8988T (cell line): Measurements from ENCODE around the gene NUP98.
"Not testable (repeated sequence)": the region's sequence is repeated elsewhere in the genome, so short reads cannot be mapped to it uniquely, and the experiment has no call there.

ENCODE experiments used
- DNase-seq: peaks from one replicate; pipeline ENCODE4 v3.0.0; 2011

NUP98 gene

GRCh38 chr11:3825473-3826154 is 28.3 kb upstream of the NUP98 start:
- DNase-seq, result no peak

GRCh38 chr11:3824714-3825472 is 27.5 kb upstream of the NUP98 start:
- DNase-seq, result peak; percentile 92

GRCh38 chr11:3823762-3824506 is 26.6 kb upstream of the NUP98 start:
- DNase-seq, result no peak

- no peak for DNase-seq
These were observed 25.9 kb upstream of the NUP98 start for GRCh38 chr11:3823303-3823702.

GRCh38 chr11:3822312-3822711 is 25.0 kb upstream of the NUP98 start:
- no peak for DNase-seq

- DNase-seq, result no peak
These were observed 23.6 kb upstream of the NUP98 start for GRCh38 chr11:3820971-3821370.

GRCh38 chr11:3817181-3817800 is 19.9 kb upstream of the NUP98 start:
- no peak for DNase-seq

- no peak for DNase-seq
These were observed 19.3 kb upstream of the NUP98 start for GRCh38 chr11:3816673-3817072.

GRCh38 chr11:3815845-3816244 is 18.5 kb upstream of the NUP98 start:
- DNase-seq, result no peak

GRCh38 chr11:3814832-3815231 is 17.5 kb upstream of the NUP98 start:
- not testable (repeated sequence) for DNase-seq

- DNase-seq, result no peak
These were observed 13.6 kb upstream of the NUP98 start for GRCh38 chr11:3810951-3811350.

- DNase-seq, result no peak
These were observed 13.1 kb upstream of the NUP98 start for GRCh38 chr11:3810446-3810845.

- no peak for DNase-seq
These were observed 12.2 kb upstream of the NUP98 start for GRCh38 chr11:3809624-3809928.

GRCh38 chr11:3808861-3809623 is 11.7 kb upstream of the NUP98 start:
- DNase-seq, result peak; percentile 50

GRCh38 chr11:3807909-3808860 is 10.8 kb upstream of the NUP98 start, which contains the start of gene PGAP2:
Gene PGAP2, plus strand, starts transcription at chr11:3808560. Its CDS starts 2,700 bp downstream, at chr11:3811260.
- DNase-seq, result peak; percentile 78

GRCh38 chr11:3803726-3804495 is 6.6 kb upstream of the NUP98 start:
- no peak for DNase-seq

- no peak for DNase-seq
These were observed 4.8 kb upstream of the NUP98 start for GRCh38 chr11:3802011-3802790.

- no peak for DNase-seq
These were observed 2.5 kb upstream of the NUP98 start for GRCh38 chr11:3799873-3800272.

- no peak for DNase-seq
These were observed 1.8 kb upstream of the NUP98 start for GRCh38 chr11:3799143-3799542.

- no peak for DNase-seq
These were observed 489 bp downstream of the NUP98 start for GRCh38 chr11:3796801-3797328.
